Calu3 (cell line): ENCODE results near the gene PRKCA. TPM values are rescaled to one million over a fixed set of nuclear protein-coding genes. Genes with fewer than 3 reads are reported as not detected.

Experiments
- BruUV-seq: library from RNA; stranded (reverse); fragments of 400-500 nt; replicated peaks from 2 replicates; lab custom pipeline; 2021; lab: Mats Ljungman, UMichigan
- CTCF ChIA-PET: fragments of 300-600 bp; sonication (Branson Sonifier 250); formaldehyde crosslinking; loops from one replicate; lab custom pipeline; 2022; ENCODE audit warnings: antibody characterized with exemption; lab: Charles Lee
- DNase-seq: peaks from one replicate; pipeline ENCODE4 v3.0.0; 2022
- H3K27ac Mint-ChIP-seq: one replicate; pipeline ENCODE4 v1.8.0; 2022; ENCODE audit warnings: mixed read lengths; ENCODE audit not compliant: unreplicated experiment
- H3K27me3 Mint-ChIP-seq: one replicate; pipeline ENCODE4 v1.8.0; 2022; ENCODE audit warnings: mixed read lengths; ENCODE audit not compliant: unreplicated experiment
- H3K36me3 Mint-ChIP-seq: one replicate; pipeline ENCODE4 v1.8.0; 2022; ENCODE audit warnings: mild to moderate bottlenecking, moderate library complexity, mixed read lengths; ENCODE audit not compliant: insufficient read depth, unreplicated experiment
- H3K4me1 Mint-ChIP-seq: one replicate; pipeline ENCODE4 v1.8.0; 2022; ENCODE audit warnings: mild to moderate bottlenecking, low read depth, mixed read lengths; ENCODE audit not compliant: unreplicated experiment
- H3K4me3 Mint-ChIP-seq: one replicate; pipeline ENCODE4 v1.8.0; 2022; ENCODE audit warnings: mild to moderate bottlenecking, low read depth, moderate library complexity, mixed read lengths; ENCODE audit not compliant: unreplicated experiment
- H3K9me3 Mint-ChIP-seq: one replicate; pipeline ENCODE4 v1.8.0; 2022; ENCODE audit warnings: low read depth, mixed read lengths; ENCODE audit not compliant: unreplicated experiment
- intact Hi-C: fragments of 100-400 bp; cut with micrococcal nuclease; formaldehyde crosslinking; loops from one replicate; pipeline ENCODE4 v1.10.0; 2022; ENCODE audit not compliant: unreplicated experiment
- total RNA-seq: library from RNA; stranded (reverse); gene quantifications from 2 replicates; pipeline ENCODE4 v1.2.3, GENCODE V29; 2022
- TF ChIP-seq, protein P1 (sequence below): fragments of 200-600 bp; IDR thresholded peaks from one replicate; pipeline ENCODE4 v1.8.0; 2022; ENCODE audit warnings: antibody characterized with exemption; ENCODE audit not compliant: unreplicated experiment

PRKCA gene
- total RNA-seq, 1 experiment from 2014 or later, result 126 TPM

DNA sequence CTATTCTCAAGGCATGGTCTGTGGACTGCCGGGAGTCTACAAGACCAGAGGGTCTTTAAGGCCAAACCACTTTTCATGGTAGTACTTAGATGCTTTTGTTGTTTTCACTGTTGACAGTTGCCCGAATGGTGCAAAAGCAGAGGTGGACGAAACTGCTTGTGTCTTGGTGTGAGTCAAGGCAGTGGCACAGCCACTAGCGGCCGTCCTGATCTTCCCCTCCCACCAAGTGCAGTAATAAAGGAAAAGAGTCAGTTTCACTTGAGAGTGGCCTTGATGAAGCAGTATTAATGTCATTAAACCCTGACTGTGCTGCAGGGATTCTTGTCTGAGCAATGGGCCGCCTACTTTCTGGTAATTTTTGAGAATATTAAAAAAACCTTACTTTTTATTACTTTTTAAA lies 109.1 kb downstream of the PRKCA start:
- BruUV-seq, result no TSS peak
- Mint-ChIP-seq H3K27ac (no peak overlapping the region), H3K9me3 (peaks cover 3% of the 10 kb centered on the region), H3K4me1 (peaks cover 50% of the 10 kb centered on the region), H3K27me3 (no peaks in the 10 kb centered on the region), H3K4me3 (no peak overlapping the region), H3K36me3 (peaks cover 33% of the 10 kb centered on the region)
- TF ChIP-seq, protein P1, sequence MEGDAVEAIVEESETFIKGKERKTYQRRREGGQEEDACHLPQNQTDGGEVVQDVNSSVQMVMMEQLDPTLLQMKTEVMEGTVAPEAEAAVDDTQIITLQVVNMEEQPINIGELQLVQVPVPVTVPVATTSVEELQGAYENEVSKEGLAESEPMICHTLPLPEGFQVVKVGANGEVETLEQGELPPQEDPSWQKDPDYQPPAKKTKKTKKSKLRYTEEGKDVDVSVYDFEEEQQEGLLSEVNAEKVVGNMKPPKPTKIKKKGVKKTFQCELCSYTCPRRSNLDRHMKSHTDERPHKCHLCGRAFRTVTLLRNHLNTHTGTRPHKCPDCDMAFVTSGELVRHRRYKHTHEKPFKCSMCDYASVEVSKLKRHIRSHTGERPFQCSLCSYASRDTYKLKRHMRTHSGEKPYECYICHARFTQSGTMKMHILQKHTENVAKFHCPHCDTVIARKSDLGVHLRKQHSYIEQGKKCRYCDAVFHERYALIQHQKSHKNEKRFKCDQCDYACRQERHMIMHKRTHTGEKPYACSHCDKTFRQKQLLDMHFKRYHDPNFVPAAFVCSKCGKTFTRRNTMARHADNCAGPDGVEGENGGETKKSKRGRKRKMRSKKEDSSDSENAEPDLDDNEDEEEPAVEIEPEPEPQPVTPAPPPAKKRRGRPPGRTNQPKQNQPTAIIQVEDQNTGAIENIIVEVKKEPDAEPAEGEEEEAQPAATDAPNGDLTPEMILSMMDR, result no peak
- intact Hi-C loops, result no loop called here
- DNase-seq, result no peak
- CTCF ChIA-PET, result no interaction called here

DNA sequence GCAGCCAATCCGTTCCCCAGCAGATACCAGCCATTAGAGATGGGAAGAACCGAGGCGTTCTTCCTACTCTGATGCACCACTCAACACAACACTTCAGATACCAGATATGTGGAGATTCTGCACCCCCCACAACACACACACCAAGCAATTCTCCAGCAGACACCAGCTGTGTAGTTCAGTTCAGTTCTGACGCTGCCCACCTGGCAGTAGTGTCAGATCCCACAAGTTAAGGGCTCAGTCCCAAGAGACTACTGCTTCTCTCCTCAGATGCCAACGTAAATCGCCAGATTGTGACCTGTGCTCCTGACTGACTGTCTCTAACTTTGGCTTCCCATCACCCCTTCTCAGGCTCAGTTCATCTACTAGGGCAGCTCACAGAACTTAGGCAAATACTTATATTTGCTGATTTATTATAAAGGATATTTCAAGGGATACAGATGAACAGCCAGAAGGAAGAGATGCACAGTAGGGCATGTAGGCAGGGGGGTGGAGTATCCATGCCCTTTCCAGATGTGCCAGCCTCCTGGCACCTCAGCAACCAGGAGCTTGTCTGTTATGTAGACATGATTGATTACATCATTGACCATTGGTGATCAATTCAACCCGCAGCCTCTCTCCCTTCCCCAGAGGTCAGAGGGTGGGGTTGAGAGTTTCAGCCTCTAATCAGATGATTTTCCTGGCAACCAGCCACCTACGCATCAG lies 110.6 kb downstream of the PRKCA start:
- DNase-seq, result no peak
- Mint-ChIP-seq H3K4me3 (no peak overlapping the region), H3K27ac (peak overlapping the region; percentile 72), H3K4me1 (peaks cover 56% of the 10 kb centered on the region), H3K36me3 (peaks cover 27% of the 10 kb centered on the region), H3K9me3 (peaks cover 3% of the 10 kb centered on the region), H3K27me3 (no peaks in the 10 kb centered on the region)
- intact Hi-C loops, result no loop called here
- CTCF ChIA-PET, result no interaction called here
- TF ChIP-seq, protein P1, result no peak
- BruUV-seq, result no TSS peak

DNA sequence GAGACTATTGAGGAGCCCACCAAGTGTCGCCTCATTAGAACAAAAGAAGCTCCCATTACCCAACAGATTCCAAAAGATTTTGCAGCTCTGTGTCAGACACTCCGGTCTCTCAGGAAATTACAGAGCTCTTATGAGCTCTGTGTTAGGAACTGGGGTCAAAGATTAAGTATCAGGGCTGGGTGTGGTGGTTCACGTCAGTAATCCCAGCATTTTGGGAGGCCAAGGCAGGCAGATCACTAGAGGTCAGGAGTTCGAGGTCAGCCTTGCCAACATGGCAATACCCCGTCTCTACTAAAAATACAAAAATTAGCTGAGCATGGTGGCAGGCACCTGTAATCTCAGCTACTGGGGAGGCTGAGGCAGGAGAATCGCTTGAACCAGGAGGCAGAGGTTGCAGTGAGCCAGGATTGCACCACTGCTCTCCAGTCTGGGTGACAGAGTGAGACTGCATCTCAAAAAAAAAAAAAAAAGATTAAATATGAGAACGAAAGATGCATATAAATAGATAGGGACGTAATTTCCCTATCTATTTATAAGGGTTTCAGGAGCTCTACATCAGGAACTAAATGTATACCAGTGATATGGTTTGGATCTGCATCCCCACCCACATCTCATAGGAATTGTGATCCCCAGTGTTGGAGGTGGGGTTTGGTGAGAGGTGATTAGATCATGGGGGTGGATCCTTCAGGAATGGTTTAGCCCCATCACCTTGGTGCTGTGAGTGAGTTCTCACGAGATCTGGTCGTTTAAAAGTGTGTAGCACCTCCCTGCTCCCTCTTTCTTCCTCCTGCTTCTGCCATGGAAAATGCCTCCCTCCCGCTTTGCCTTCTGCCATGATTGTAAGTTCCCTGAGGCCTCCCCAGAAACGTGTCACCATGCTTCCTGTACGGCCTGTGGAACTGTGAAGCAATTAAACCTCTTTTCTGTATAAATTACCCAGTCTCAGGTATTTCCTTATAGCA lies 111.4 kb downstream of the PRKCA start:
- CTCF ChIA-PET, result no interaction called here
- no peak for DNase-seq
- peaks cover 3% of the 10 kb centered on the region for H3K9me3 Mint-ChIP-seq
- BruUV-seq, result no TSS peak
- TF ChIP-seq, protein P1, result no peak
- peak overlapping the region; percentile 72 for H3K27ac Mint-ChIP-seq
- peaks cover 32% of the 10 kb centered on the region for H3K36me3 Mint-ChIP-seq
- intact Hi-C loops, result no loop called here
- H3K4me1 Mint-ChIP-seq, result peaks cover 58% of the 10 kb centered on the region
- peak overlapping the region; percentile 36 for H3K4me3 Mint-ChIP-seq
- H3K27me3 Mint-ChIP-seq, result no peaks in the 10 kb centered on the region

DNA sequence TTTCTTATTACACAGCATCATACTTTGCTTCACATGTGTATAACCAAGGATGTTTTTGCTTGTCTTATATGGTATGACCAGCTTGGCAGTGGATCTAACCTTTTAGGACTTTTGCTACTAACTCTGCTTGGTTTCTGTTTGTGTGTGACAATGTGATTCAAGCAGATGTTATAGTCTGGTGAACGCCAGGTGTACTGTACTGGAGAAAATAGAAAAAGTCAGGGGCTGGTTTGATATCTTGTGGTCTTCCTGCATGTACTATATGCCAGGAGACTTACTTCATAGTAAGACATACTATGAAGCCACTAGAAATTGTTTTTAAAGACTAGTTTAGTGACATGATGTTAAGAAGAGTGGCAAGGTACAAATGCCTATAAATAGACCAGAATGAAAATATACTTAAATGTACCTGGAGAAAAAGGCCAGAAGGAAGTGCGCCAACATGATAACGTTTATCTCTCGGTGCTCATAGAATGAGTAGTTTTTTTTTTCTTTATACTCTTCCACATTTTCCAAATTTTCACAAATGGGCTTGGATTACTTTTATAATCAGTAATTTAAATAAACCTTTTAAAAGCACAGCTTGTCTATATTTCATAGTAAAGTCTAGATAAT lies 112.3 kb downstream of the PRKCA start:
- H3K4me3 Mint-ChIP-seq, result peak overlapping the region; percentile 36
- TF ChIP-seq, protein P1, result no peak
- H3K27me3 Mint-ChIP-seq, result no peaks in the 10 kb centered on the region
- no peak for DNase-seq
- H3K4me1 Mint-ChIP-seq, result peaks cover 58% of the 10 kb centered on the region
- H3K36me3 Mint-ChIP-seq, result peaks cover 32% of the 10 kb centered on the region
- peaks cover 3% of the 10 kb centered on the region for H3K9me3 Mint-ChIP-seq
- CTCF ChIA-PET, result interaction anchor here (0.6 to 1.2 kb wide), 12 partner anchors 11 to 284 kb away, joined by 3 to 11 read pairs (median 3); no protein-coding TSS in a partner anchor
- H3K27ac Mint-ChIP-seq, result peak overlapping the region; percentile 65
- intact Hi-C loops, result loop anchor here (1.0 kb wide), 1 partner anchor 39 kb away; no protein-coding TSS in a partner anchor
- TSS peak; percentile 70 for BruUV-seq
